Stomach (tissue), 4 donors: ENCODE results near the gene MYL12B.

Experiments
- CTCF ChIP-seq, 7 experiments: fragments of 450-650 bp in 4 of 7; fragments of 200-600 bp in 3 of 7; sonication (generic) in 3 of 7; IDR thresholded peaks; one replicate each; pipeline ENCODE4 v1.5.1; 2016 to 2019; ENCODE audit warnings: antibody characterized with exemption in 7 of 7, control low read depth in 2 of 7, mild to moderate bottlenecking in 1 of 7
- EP300 ChIP-seq: sonication (generic); formaldehyde crosslinking; IDR thresholded peaks from one replicate; pipeline ENCODE4 v1.6.1; 2017; ENCODE audit warnings: antibody characterized with exemption

- TF ChIP-seq CTCF (IDR thresholded peaks at IDR 0.05), result no peak
- TF ChIP-seq EP300, result no peak
These were observed 24.2 kb downstream of the MYL12B start for GRCh38 chr18:3286159-3286558.
